GM12878 (cell line): ENCODE results near the gene RGS11. TPM values are rescaled to one million over a fixed set of nuclear protein-coding genes. Genes with fewer than 3 reads are reported as not detected.

ENCODE experiments used
- ATAC-seq: fragments of 200-7000 bp; cut with Tn5 transposase; 3 replicates; pipeline ENCODE4 v1.9.1; 2020; ENCODE audit warnings: mild to moderate bottlenecking, moderate library complexity
- BruUV-seq: library from RNA; stranded (reverse); fragments of 400-500 nt; replicated peaks from 2 replicates; lab custom pipeline; 2021; lab: Mats Ljungman, UMichigan
- CTCF ChIA-PET: fragments of 300-600 bp; sonication (Branson Sonifier 250); formaldehyde crosslinking; extraction: SDS; loops from one replicate; lab custom pipeline; 2021; ENCODE audit warnings: inconsistent platforms; lab: Yijun Ruan, JAX
- POLR2A ChIA-PET: fragments of 350-600 bp; formaldehyde crosslinking; extraction: SDS; loops from one replicate; lab custom pipeline; 2021; ENCODE audit warnings: inconsistent platforms; lab: Charles Lee
- RAD21 ChIA-PET: fragments of 300-600 bp; sonication (Branson Sonifier 250); formaldehyde crosslinking; loops from one replicate; lab custom pipeline; 2023; ENCODE audit warnings: antibody characterized with exemption; ENCODE audit not compliant: unreplicated experiment; lab: Charles Lee
- SMC1A ChIA-PET: fragments of 300-600 bp; sonication (Branson Sonifier 250); formaldehyde crosslinking; loops from one replicate; lab custom pipeline; 2023; ENCODE audit not compliant: unreplicated experiment, uncharacterized antibody; lab: Charles Lee
- DNase-seq: peaks from one replicate; pipeline ENCODE4 v3.0.0-alpha.2; 2011; ENCODE audit warnings: low read depth, low spot score
- FAIRE-seq: peaks from 3 replicates; lab custom pipeline; 2011; peaks lifted over from hg19 to GRCh38; lab: Jason Lieb, UNC
- H2AFZ ChIP-seq: 2 replicates; pipeline ENCODE4 v1.6.0; 2011; ENCODE audit warnings: low read depth, low read length, control low read depth; ENCODE audit not compliant: control insufficient read depth
- H3K27ac ChIP-seq: 2 replicates; pipeline ENCODE4 v1.5.1; 2011; ENCODE audit warnings: control low read depth; ENCODE audit not compliant: control insufficient read depth, insufficient read depth
- H3K27me3 ChIP-seq, 2 experiments: replicated peaks in 1 of 2; 2 replicates each; pipeline versions ENCODE4 v1.6.0 to v1.6.1; 2011; ENCODE audit warnings: low read length in 1 of 2; ENCODE audit not compliant: control insufficient read depth in 2 of 2, insufficient read depth in 2 of 2
- H3K36me3 ChIP-seq, 2 experiments: 2 replicates each; pipeline ENCODE4 v1.5.1; 2011; ENCODE audit warnings: low read length in 1 of 2; ENCODE audit not compliant: control insufficient read depth in 2 of 2, insufficient read depth in 2 of 2
- H3K4me1 ChIP-seq: 2 replicates; pipeline ENCODE4 v1.6.1; 2011; ENCODE audit warnings: mild to moderate bottlenecking, low read length, moderate library complexity, mixed read lengths; ENCODE audit not compliant: control insufficient read depth, insufficient read depth
- H3K4me2 ChIP-seq: 2 replicates; pipeline ENCODE4 v1.6.0; 2011; ENCODE audit warnings: control low read depth; ENCODE audit not compliant: control insufficient read depth, insufficient read depth
- H3K4me3 ChIP-seq: fragments of 200-600 bp; sonication (generic); 2 replicates; pipeline ENCODE4 v1.5.1; 2016
- H3K79me2 ChIP-seq: 2 replicates; pipeline ENCODE4 v1.6.0; 2011; ENCODE audit warnings: low read length; ENCODE audit not compliant: control insufficient read depth, insufficient read depth
- H3K9ac ChIP-seq: 2 replicates; pipeline ENCODE4 v1.8.0; 2011; ENCODE audit warnings: low read length, control low read depth, mixed read lengths; ENCODE audit not compliant: control insufficient read depth, insufficient read depth
- H3K9me3 ChIP-seq: replicated peaks from 3 replicates; pipeline ENCODE4 v1.5.1; 2011; ENCODE audit warnings: mild to moderate bottlenecking, low read length; ENCODE audit not compliant: control insufficient read depth, insufficient read depth
- H4K20me1 ChIP-seq: 2 replicates; pipeline ENCODE4 v1.6.0; 2011; ENCODE audit not compliant: control insufficient read depth, insufficient read depth
- CHD1 ChIP-seq: IDR thresholded peaks from 2 replicates; pipeline ENCODE4 v1.6.1; 2012; ENCODE audit warnings: low read depth, low read length, improper control_type of control experiment
- CREM ChIP-seq: IDR thresholded peaks from 2 replicates; pipeline ENCODE4 v1.6.1; 2014; ENCODE audit warnings: antibody characterized with exemption, low read depth
- GATAD2B ChIP-seq: fragments of 450-650 bp; conservative IDR thresholded peaks from 2 replicates; pipeline ENCODE4 v1.6.1; 2017; ENCODE audit warnings: low read depth, mild to moderate bottlenecking, moderate library complexity
- HCFC1 ChIP-seq: fragments of 150-350 bp; IDR thresholded peaks from 2 replicates; pipeline ENCODE4 v1.6.1; 2014; ENCODE audit warnings: low read length
- MEF2B ChIP-seq: fragments of 450-650 bp; IDR thresholded peaks from 2 replicates; pipeline ENCODE4 v1.6.1; 2018; ENCODE audit warnings: mild to moderate bottlenecking, moderate library complexity; ENCODE audit not compliant: partially characterized antibody, poor library complexity, severe bottlenecking
- NFXL1 ChIP-seq: fragments of 450-650 bp; IDR thresholded peaks from 2 replicates; pipeline ENCODE4 v1.6.1; 2017; ENCODE audit warnings: antibody characterized with exemption, mild to moderate bottlenecking, borderline replicate concordance
- SMAD5 ChIP-seq: IDR thresholded peaks from 2 replicates; pipeline ENCODE4 v1.6.1; 2016; ENCODE audit warnings: antibody characterized with exemption, low read depth
- TAF1 ChIP-seq: IDR thresholded peaks from 2 replicates; pipeline ENCODE4 v1.6.1; 2011; ENCODE audit warnings: mild to moderate bottlenecking, low read depth, low read length, borderline replicate concordance
- ZNF622 ChIP-seq: fragments of 450-650 bp; IDR thresholded peaks from 2 replicates; pipeline ENCODE4 v1.6.1; 2017; ENCODE audit warnings: mild to moderate bottlenecking, inconsistent platforms
- WGBS: methylation state at CpG from one replicate; pipeline ENCODE4 v1.1.6; 2016; ENCODE audit warnings: low lambda C conversion rate; ENCODE audit not compliant: insufficient replicate concordance, insufficient coverage; ENCODE audit errors: missing lambda C conversion rate; 5-methylcytosine and 5-hydroxymethylcytosine counted together
- in situ Hi-C: fragments of 300-500 bp; cut with MboI; formaldehyde crosslinking; loops from 9 replicates; pipeline ENCODE4 v1.14.3; 2018; ENCODE audit warnings: mixed read lengths
- intact Hi-C: fragments of 100-400 bp; cut with micrococcal nuclease; formaldehyde crosslinking; loops from one replicate; pipeline ENCODE4 v1.14.2; 2022; ENCODE audit not compliant: unreplicated experiment
- polyA plus RNA-seq, 11 experiments: library from polyadenylated mRNA; depleted of rRNA in 4 of 11; unstranded in 6 of 11; stranded (reverse) in 5 of 11; fragments of >200 nt; fragmentation: Nextera tagmentation in 4 of 11; fragmentation: Illumina TruSeq in 1 of 11; extraction: Ambion mirVana in 4 of 11; extraction: Trizol in 1 of 11; gene quantifications; 1 replicate in 1 of 11; 2 replicates in 10 of 11; pipeline versions ENCODE4 v1.2.1 to v1.2.3, GENCODE V29; 2011 to 2016; ENCODE audit warnings: inconsistent platforms in 2 of 11, missing spikeins in 2 of 11, low read depth in 1 of 11
- total RNA-seq, 4 experiments: library from RNA; depleted of rRNA in 3 of 4; stranded (reverse); fragments of >200 nt in 3 of 4; fragmentation: Illumina TruSeq in 1 of 4; extraction: Trizol in 1 of 4; gene quantifications; 2 replicates each; pipeline versions ENCODE4 v1.2.1 to v1.2.3, GENCODE V29; 2013 to 2021
- TF ChIP-seq, protein P1 (sequence below): fragments of 450-650 bp; conservative IDR thresholded peaks from 2 replicates; pipeline ENCODE4 v1.6.1; 2017; ENCODE audit warnings: mild to moderate bottlenecking, moderate library complexity
- TF ChIP-seq, protein P2 (sequence below): IDR thresholded peaks from 2 replicates; pipeline ENCODE4 v1.6.1; 2012; ENCODE audit warnings: low read depth, low read length, improper control_type of control experiment
- TF ChIP-seq, protein P3 (sequence below): fragments of 450-650 bp; IDR thresholded peaks from 2 replicates; pipeline ENCODE4 v1.6.1; 2018; ENCODE audit warnings: borderline replicate concordance, mild to moderate bottlenecking; ENCODE audit not compliant: partially characterized antibody
- TF ChIP-seq, protein P4 (sequence below): fragments of 450-650 bp; IDR thresholded peaks from 2 replicates; pipeline ENCODE4 v1.6.1; 2017; ENCODE audit warnings: mild to moderate bottlenecking, moderate library complexity

Gene RGS11
- total and polyA plus RNA-seq, 10 of the 15 experiments (the other 5 are each of a cell fraction or from before 2014, with no cell fraction given): 0.04 TPM; not detected in 9

DNA sequence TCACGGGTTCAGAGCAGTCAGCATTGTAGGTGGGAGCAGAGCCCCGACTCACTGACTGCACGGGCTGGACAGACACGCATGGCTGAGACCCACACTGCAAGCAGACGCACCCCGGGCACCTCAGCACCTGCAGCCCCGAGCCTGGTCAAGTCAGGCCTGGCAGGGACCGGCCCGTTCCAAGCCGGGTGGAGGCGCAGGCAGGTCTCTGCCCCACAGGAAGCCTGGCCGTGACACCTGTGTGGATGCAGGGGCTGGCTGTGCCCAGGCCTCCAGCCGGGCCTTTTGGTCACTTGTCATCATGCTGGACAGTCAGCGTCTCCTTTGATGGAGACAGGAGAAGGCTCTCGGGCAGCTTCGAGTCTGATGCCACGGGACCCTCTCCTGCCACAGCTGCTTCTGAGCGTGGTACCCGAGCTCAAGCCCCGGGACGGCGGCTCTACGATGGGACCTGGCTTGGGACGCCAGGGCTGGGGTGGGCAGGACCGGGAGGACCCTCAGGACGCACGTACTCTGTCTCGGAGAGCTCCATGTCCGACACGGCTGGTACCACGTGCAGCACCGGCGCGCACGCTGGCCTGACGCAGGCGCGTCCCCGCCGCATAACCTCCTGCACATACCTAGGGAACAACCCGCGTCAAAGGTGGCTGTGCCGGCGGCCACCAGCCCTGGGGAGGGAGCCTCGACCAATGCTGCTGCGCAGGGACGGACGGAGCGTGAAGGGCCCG, 15.1 kb upstream of the RGS11 start:
- Histone ChIP-seq H3K4me3 (no peak overlapping the region), H4K20me1 (no peaks in the 10 kb centered on the region), H3K9me3 (no peaks in the 10 kb centered on the region), H3K9ac (no peak overlapping the region), H3K79me2 (no peaks in the 10 kb centered on the region), H3K4me2 (no peak overlapping the region), H2AFZ (no peak overlapping the region), H3K36me3 (peaks cover 0 to 13% of the 10 kb centered on the region in 2 experiments; a peak in 2 of 4 replicates), H3K4me1 (no peaks in the 10 kb centered on the region), H3K27ac (no peak overlapping the region), H3K27me3 (no peaks in the 10 kb centered on the region)
- POLR2A ChIA-PET: no interaction called here
- intact Hi-C loops (no loop called here), in situ Hi-C loops (no loop called here)
- RAD21 ChIA-PET: interaction anchor here (0.6 kb wide), 1 partner anchor 9 kb away, joined by 3 read pairs; no protein-coding TSS in a partner anchor
- 96% methylated on average over 50 of the region's 50 CpGs for WGBS
- CTCF ChIA-PET: no interaction called here
- SMC1A ChIA-PET: no interaction called here
- ATAC-seq (no peak), DNase-seq (no peak), FAIRE-seq (no peak)
- BruUV-seq: no TSS peak
- no peak for TF ChIP-seq GATAD2B
- TF ChIP-seq, protein P1, sequence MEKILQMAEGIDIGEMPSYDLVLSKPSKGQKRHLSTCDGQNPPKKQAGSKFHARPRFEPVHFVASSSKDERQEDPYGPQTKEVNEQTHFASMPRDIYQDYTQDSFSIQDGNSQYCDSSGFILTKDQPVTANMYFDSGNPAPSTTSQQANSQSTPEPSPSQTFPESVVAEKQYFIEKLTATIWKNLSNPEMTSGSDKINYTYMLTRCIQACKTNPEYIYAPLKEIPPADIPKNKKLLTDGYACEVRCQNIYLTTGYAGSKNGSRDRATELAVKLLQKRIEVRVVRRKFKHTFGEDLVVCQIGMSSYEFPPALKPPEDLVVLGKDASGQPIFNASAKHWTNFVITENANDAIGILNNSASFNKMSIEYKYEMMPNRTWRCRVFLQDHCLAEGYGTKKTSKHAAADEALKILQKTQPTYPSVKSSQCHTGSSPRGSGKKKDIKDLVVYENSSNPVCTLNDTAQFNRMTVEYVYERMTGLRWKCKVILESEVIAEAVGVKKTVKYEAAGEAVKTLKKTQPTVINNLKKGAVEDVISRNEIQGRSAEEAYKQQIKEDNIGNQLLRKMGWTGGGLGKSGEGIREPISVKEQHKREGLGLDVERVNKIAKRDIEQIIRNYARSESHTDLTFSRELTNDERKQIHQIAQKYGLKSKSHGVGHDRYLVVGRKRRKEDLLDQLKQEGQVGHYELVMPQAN: no peak
- TF ChIP-seq CHD1: no peak
- TF ChIP-seq, protein P2, sequence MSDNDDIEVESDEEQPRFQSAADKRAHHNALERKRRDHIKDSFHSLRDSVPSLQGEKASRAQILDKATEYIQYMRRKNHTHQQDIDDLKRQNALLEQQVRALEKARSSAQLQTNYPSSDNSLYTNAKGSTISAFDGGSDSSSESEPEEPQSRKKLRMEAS: no peak
- TF ChIP-seq, protein P3, sequence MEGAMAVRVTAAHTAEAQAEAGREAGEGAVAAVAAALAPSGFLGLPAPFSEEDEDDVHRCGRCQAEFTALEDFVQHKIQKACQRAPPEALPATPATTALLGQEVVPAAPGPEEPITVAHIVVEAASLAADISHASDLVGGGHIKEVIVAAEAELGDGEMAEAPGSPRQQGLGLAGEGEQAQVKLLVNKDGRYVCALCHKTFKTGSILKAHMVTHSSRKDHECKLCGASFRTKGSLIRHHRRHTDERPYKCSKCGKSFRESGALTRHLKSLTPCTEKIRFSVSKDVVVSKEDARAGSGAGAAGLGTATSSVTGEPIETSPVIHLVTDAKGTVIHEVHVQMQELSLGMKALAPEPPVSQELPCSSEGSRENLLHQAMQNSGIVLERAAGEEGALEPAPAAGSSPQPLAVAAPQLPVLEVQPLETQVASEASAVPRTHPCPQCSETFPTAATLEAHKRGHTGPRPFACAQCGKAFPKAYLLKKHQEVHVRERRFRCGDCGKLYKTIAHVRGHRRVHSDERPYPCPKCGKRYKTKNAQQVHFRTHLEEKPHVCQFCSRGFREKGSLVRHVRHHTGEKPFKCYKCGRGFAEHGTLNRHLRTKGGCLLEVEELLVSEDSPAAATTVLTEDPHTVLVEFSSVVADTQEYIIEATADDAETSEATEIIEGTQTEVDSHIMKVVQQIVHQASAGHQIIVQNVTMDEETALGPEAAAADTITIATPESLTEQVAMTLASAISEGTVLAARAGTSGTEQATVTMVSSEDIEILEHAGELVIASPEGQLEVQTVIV: no peak
- TF ChIP-seq NFXL1: no peak
- no peak for TF ChIP-seq MEF2B
- TF ChIP-seq HCFC1: no peak
- TF ChIP-seq, protein P4, sequence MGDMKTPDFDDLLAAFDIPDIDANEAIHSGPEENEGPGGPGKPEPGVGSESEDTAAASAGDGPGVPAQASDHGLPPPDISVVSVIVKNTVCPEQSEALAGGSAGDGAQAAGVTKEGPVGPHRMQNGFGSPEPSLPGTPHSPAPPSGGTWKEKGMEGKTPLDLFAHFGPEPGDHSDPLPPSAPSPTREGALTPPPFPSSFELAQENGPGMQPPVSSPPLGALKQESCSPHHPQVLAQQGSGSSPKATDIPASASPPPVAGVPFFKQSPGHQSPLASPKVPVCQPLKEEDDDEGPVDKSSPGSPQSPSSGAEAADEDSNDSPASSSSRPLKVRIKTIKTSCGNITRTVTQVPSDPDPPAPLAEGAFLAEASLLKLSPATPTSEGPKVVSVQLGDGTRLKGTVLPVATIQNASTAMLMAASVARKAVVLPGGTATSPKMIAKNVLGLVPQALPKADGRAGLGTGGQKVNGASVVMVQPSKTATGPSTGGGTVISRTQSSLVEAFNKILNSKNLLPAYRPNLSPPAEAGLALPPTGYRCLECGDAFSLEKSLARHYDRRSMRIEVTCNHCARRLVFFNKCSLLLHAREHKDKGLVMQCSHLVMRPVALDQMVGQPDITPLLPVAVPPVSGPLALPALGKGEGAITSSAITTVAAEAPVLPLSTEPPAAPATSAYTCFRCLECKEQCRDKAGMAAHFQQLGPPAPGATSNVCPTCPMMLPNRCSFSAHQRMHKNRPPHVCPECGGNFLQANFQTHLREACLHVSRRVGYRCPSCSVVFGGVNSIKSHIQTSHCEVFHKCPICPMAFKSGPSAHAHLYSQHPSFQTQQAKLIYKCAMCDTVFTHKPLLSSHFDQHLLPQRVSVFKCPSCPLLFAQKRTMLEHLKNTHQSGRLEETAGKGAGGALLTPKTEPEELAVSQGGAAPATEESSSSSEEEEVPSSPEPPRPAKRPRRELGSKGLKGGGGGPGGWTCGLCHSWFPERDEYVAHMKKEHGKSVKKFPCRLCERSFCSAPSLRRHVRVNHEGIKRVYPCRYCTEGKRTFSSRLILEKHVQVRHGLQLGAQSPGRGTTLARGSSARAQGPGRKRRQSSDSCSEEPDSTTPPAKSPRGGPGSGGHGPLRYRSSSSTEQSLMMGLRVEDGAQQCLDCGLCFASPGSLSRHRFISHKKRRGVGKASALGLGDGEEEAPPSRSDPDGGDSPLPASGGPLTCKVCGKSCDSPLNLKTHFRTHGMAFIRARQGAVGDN: no peak
- TF ChIP-seq ZNF622: no peak
- TF ChIP-seq SMAD5: no peak
- TF ChIP-seq CREM: no peak
- TF ChIP-seq TAF1: no peak
